GM20000 (cell line): ENCODE results near the gene COL4A2.

Experiments used
- DNase-seq: peaks from one replicate; pipeline ENCODE4 v3.0.0; 2012; ENCODE audit warnings: low spot score
- CTCF ChIP-seq: IDR thresholded peaks from 2 replicates; pipeline ENCODE4 v1.5.1; 2012; ENCODE audit warnings: mild to moderate bottlenecking, control low read depth; ENCODE audit errors: extremely low read depth, missing control alignments

COL4A2 gene

GRCh38 chr13:110472904-110473563 lies 165.9 kb downstream of the COL4A2 start:
- no peak for DNase-seq

GRCh38 chr13:110474713-110475112 lies 167.6 kb downstream of the COL4A2 start:
- no peak for TF ChIP-seq CTCF
- no peak for DNase-seq

More at GRCh38 chr13:110472904-110473563, 165.9 kb downstream of the COL4A2 start:
- no peak for TF ChIP-seq CTCF

GRCh38 chr13:110475117-110475516 lies 168.0 kb downstream of the COL4A2 start:
- TF ChIP-seq CTCF, result no peak
- no peak for DNase-seq

- no peak for TF ChIP-seq CTCF
- no peak for DNase-seq
Observed at GRCh38 chr13:110475550-110476219, 168.6 kb downstream of the COL4A2 start.

- TF ChIP-seq CTCF, result no peak
- no peak for DNase-seq
Observed at GRCh38 chr13:110476220-110476617, 169.1 kb downstream of the COL4A2 start.

GRCh38 chr13:110477706-110478245 lies 170.7 kb downstream of the COL4A2 start:
- no peak for DNase-seq
- TF ChIP-seq CTCF, result no peak
